C4-2B (cell line): ENCODE measurements around the gene ADCY2.

Experiments used
- ZFX ChIP-seq: fragments of 450-650 bp; IDR thresholded peaks from 2 replicates; pipeline ENCODE4 v1.6.1; 2017
- TF ChIP-seq, protein P1 (sequence below): fragments of 450-650 bp; conservative IDR thresholded peaks from 2 replicates; pipeline ENCODE4 v1.5.1; 2017; ENCODE audit warnings: mild to moderate bottlenecking

DNA sequence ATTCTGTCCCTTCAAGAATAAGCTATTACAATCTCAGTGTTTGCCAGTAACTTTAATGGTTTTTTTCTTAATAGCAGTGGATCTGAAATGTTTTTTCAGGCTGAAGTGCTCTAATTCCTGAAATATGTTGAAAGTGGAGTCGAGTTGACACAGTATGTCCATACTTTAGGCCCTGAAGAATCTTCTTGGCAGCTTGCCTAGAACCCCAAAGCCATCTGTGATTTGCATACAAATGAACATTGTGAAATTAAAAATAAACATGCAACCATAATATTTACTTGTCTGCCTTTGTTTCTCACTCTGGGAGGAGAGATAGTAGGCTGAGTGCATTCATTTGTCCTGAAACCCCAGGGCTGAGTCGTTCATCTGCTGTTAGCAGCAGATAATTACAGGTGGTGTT is 152.7 kb downstream of the ADCY2 start:
- TF ChIP-seq, protein P1, sequence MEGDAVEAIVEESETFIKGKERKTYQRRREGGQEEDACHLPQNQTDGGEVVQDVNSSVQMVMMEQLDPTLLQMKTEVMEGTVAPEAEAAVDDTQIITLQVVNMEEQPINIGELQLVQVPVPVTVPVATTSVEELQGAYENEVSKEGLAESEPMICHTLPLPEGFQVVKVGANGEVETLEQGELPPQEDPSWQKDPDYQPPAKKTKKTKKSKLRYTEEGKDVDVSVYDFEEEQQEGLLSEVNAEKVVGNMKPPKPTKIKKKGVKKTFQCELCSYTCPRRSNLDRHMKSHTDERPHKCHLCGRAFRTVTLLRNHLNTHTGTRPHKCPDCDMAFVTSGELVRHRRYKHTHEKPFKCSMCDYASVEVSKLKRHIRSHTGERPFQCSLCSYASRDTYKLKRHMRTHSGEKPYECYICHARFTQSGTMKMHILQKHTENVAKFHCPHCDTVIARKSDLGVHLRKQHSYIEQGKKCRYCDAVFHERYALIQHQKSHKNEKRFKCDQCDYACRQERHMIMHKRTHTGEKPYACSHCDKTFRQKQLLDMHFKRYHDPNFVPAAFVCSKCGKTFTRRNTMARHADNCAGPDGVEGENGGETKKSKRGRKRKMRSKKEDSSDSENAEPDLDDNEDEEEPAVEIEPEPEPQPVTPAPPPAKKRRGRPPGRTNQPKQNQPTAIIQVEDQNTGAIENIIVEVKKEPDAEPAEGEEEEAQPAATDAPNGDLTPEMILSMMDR: no peak
- no peak for TF ChIP-seq ZFX
